Keratinocyte (primary cell): Measurements from ENCODE around the gene CTNND1. TPM values are rescaled to one million over a fixed set of nuclear protein-coding genes. Genes with fewer than 3 reads are reported as not detected.
A peak's percentile ranks its signal among the peaks of the same experiment; 100 is the strongest.

Experiments used
- DNase-seq: peaks from one replicate; pipeline ENCODE4 v3.0.0-alpha.2; 2011; ENCODE audit warnings: low read depth, missing footprints, low spot score
- FAIRE-seq: peaks from 2 replicates; lab custom pipeline; 2011; peaks lifted over from hg19 to GRCh38; lab: Jason Lieb, UNC
- H2AFZ ChIP-seq: 2 replicates; pipeline ENCODE4 v1.6.0; 2012; ENCODE audit warnings: low read length, control low read depth, inconsistent platforms; ENCODE audit not compliant: control insufficient read depth
- H3K27ac ChIP-seq: 2 replicates; pipeline ENCODE4 v1.5.1; 2011; ENCODE audit warnings: low read length; ENCODE audit not compliant: control insufficient read depth, insufficient read depth
- H3K27me3 ChIP-seq: 3 replicates; pipeline ENCODE4 v1.6.0; 2011; ENCODE audit warnings: low read length; ENCODE audit not compliant: control insufficient read depth, insufficient read depth; ENCODE audit errors: extremely low read depth
- H3K36me3 ChIP-seq, 2 experiments: 2 replicates in 1 of 2; 3 replicates in 1 of 2; pipeline ENCODE4 v1.5.1; 2011; ENCODE audit warnings: low read length in 2 of 2, mild to moderate bottlenecking in 1 of 2; ENCODE audit not compliant: control insufficient read depth in 2 of 2, insufficient read depth in 2 of 2; ENCODE audit errors: extremely low read depth in 1 of 2
- H3K4me1 ChIP-seq: 3 replicates; pipeline ENCODE4 v1.5.1; 2011; ENCODE audit warnings: low read length; ENCODE audit not compliant: control insufficient read depth, insufficient read depth; ENCODE audit errors: extremely low read depth
- H3K4me2 ChIP-seq: 3 replicates; pipeline ENCODE4 v1.6.0; 2011; ENCODE audit warnings: low read depth, low read length; ENCODE audit not compliant: control insufficient read depth, insufficient read depth; ENCODE audit errors: extremely low read depth
- H3K4me3 ChIP-seq, 3 experiments: fragments of 200-600 bp in 1 of 3; sonication (generic) in 1 of 3; 2 replicates in 2 of 3; 3 replicates in 1 of 3; pipeline ENCODE4 v1.5.1; 2011 to 2016; ENCODE audit warnings: low read length in 3 of 3, mild to moderate bottlenecking in 3 of 3, control low read depth in 2 of 3, inconsistent platforms in 1 of 3, low read depth in 1 of 3, mixed read lengths in 1 of 3, mixed run types in 1 of 3, moderate library complexity in 1 of 3; ENCODE audit not compliant: control insufficient read depth in 2 of 3, insufficient read depth in 2 of 3; ENCODE audit errors: extremely low read depth in 1 of 3
- H3K79me2 ChIP-seq: 2 replicates; pipeline ENCODE4 v1.6.0; 2012; ENCODE audit warnings: low read length; ENCODE audit not compliant: control insufficient read depth, insufficient read depth
- H3K9ac ChIP-seq: 3 replicates; pipeline ENCODE4 v1.6.0; 2011; ENCODE audit warnings: low read length; ENCODE audit not compliant: control insufficient read depth, insufficient read depth; ENCODE audit errors: extremely low read depth
- H3K9me1 ChIP-seq: 3 replicates; pipeline ENCODE4 v1.6.0; 2011; ENCODE audit warnings: low read length; ENCODE audit not compliant: control insufficient read depth, insufficient read depth; ENCODE audit errors: extremely low read depth
- H3K9me3 ChIP-seq: 2 replicates; pipeline ENCODE4 v1.5.1; 2012; ENCODE audit warnings: low read depth, low read length; ENCODE audit not compliant: control insufficient read depth
- H4K20me1 ChIP-seq: 3 replicates; pipeline ENCODE4 v1.6.0; 2011; ENCODE audit warnings: low read length; ENCODE audit not compliant: control insufficient read depth, insufficient read depth; ENCODE audit errors: extremely low read depth
- CTCF ChIP-seq, 3 experiments: IDR thresholded peaks in 1 of 3; conservative IDR thresholded peaks in 1 of 3; optimal IDR thresholded peaks in 1 of 3; 2 replicates in 2 of 3; 3 replicates in 1 of 3; pipeline versions ENCODE3 to v1.5.1; 2011; ENCODE audit warnings: low read length in 3 of 3, mild to moderate bottlenecking in 3 of 3, moderate library complexity in 2 of 3, control low read depth in 1 of 3, inconsistent platforms in 1 of 3; ENCODE audit not compliant: insufficient read depth in 2 of 3; ENCODE audit errors: extremely low read depth in 1 of 3
- EZH2 ChIP-seq: IDR thresholded peaks from one replicate; pipeline ENCODE4 v1.6.1; 2012; ENCODE audit warnings: inconsistent platforms, mild to moderate bottlenecking, low read length, moderate library complexity
- dilution Hi-C: fragments of 300-500 bp; cut with MboI; formaldehyde crosslinking; loops from one replicate; pipeline ENCODE4 v1.7.0; 2020; ENCODE audit warnings: low sequenced_read_pairs; ENCODE audit not compliant: extremely low pct_ligation_motif_present
- polyA plus RNA-seq, 5 experiments: library from polyadenylated mRNA; depleted of rRNA in 3 of 5; stranded (reverse) in 3 of 5; stranded (forward) in 1 of 5; unstranded in 1 of 5; fragments of >200 nt; gene quantifications; 1 replicate in 1 of 5; 2 replicates in 3 of 5; 3 replicates in 1 of 5; pipeline versions ENCODE4 v1.2.1 to v1.2.3, GENCODE V29; 2011 to 2012; ENCODE audit warnings: missing spikeins in 2 of 5, low read depth in 1 of 5, low replicate concordance in 1 of 5

The CTNND1 gene
- polyA plus RNA-seq, 1 donor (not counting 4 experiments of a cell fraction or from before 2014, with no cell fraction given), result 144 TPM

- Histone ChIP-seq H3K9ac (no peak overlapping the region), H3K9me3 (no peaks in the 10 kb centered on the region), H3K4me2 (peak overlapping the region; percentile 66), H2AFZ (no peak overlapping the region), H3K9me1 (peaks cover 12% of the 10 kb centered on the region), H3K27ac (peak overlapping the region; percentile 18), H4K20me1 (peaks cover 35% of the 10 kb centered on the region), H3K27me3 (no peaks in the 10 kb centered on the region), H3K4me3 (peak overlapping the region in 2 of 3 experiments; percentile 44 to 47), H3K4me1 (peaks cover 50% of the 10 kb centered on the region), H3K36me3 (peaks cover 0 to 1% of the 10 kb centered on the region in 2 experiments), H3K79me2 (peaks cover 96% of the 10 kb centered on the region)
- DNase-seq (no peak), FAIRE-seq (no peak)
- TF ChIP-seq CTCF (optimal IDR thresholded peaks at IDR 0.05 in 1 of 3, IDR thresholded peaks at IDR 0.05 in 1 of 3, conservative IDR thresholded peaks at IDR 0.05 in 1 of 3; ENCODE audit: extremely low read depth in 1 of 3, insufficient read depth in 2 of 3, low read length in 3 of 3) (no peak), EZH2 (no peak)
- dilution Hi-C loops, result no loop called here
These were observed 11.0 kb downstream of the CTNND1 start for GRCh38 chr11:57772562-57772961.

GRCh38 chr11:57773026-57773598 lies 11.5 kb downstream of the CTNND1 start:
- peak overlapping the region; percentile 18 for H3K27ac ChIP-seq
- H3K4me2 ChIP-seq, result peak overlapping the region; percentile 66
- dilution Hi-C loops, result no loop called here
- TF ChIP-seq CTCF (optimal IDR thresholded peaks at IDR 0.05 in 1 of 3, IDR thresholded peaks at IDR 0.05 in 1 of 3, conservative IDR thresholded peaks at IDR 0.05 in 1 of 3; ENCODE audit: extremely low read depth in 1 of 3, insufficient read depth in 2 of 3, low read length in 3 of 3) (no peak), EZH2 (no peak)
- H4K20me1 ChIP-seq, result peaks cover 33% of the 10 kb centered on the region
- no peaks in the 10 kb centered on the region for H3K27me3 ChIP-seq
- H3K9me3 ChIP-seq, result no peaks in the 10 kb centered on the region
- FAIRE-seq, result no peak
- H3K36me3 ChIP-seq, result peaks cover 0 to 1% of the 10 kb centered on the region in 2 experiments
- H3K4me1 ChIP-seq, result peaks cover 55% of the 10 kb centered on the region
- no peak for DNase-seq
- no peak overlapping the region for H3K4me3 ChIP-seq
- H3K9me1 ChIP-seq, result peaks cover 12% of the 10 kb centered on the region
- H3K9ac ChIP-seq, result no peak overlapping the region
- H2AFZ ChIP-seq, result no peak overlapping the region
- peaks cover 96% of the 10 kb centered on the region for H3K79me2 ChIP-seq
